Spleen (tissue), 11 donors: ENCODE results near the gene UPK1A. TPM values are rescaled to one million over a fixed set of nuclear protein-coding genes. Genes with fewer than 3 reads are reported as not detected.
A peak's percentile ranks its signal among the peaks of the same experiment; 100 is the strongest.
"Not testable (repeated sequence)": the region's sequence is repeated elsewhere in the genome, so short reads cannot be mapped to it uniquely, and the experiment has no call there.

Experiments
- DNase-seq: peaks from one replicate; pipeline ENCODE4 v3.0.0-alpha.2; 2020
- H3K27ac ChIP-seq, 8 donors: fragments of 200-600 bp; sonication (generic) in 7 of 8; 1 replicate in 4 of 8; 2 replicates in 4 of 8; pipeline versions ENCODE4 v1.5.0 to v1.8.0; 2016 to 2021; ENCODE audit warnings: inconsistent platforms in 4 of 8, mild to moderate bottlenecking in 4 of 8, moderate library complexity in 1 of 8
- H3K27me3 ChIP-seq, 7 donors: fragments of 200-600 bp; sonication (generic) in 6 of 7; replicated peaks in 1 of 7; 1 replicate in 4 of 7; 2 replicates in 3 of 7; pipeline versions ENCODE4 v1.5.0 to v1.8.0; 2016 to 2021; ENCODE audit warnings: inconsistent platforms in 3 of 7, mild to moderate bottlenecking in 1 of 7
- H3K36me3 ChIP-seq, 6 donors: fragments of 200-600 bp; sonication (generic) in 5 of 6; 1 replicate in 4 of 6; 2 replicates in 2 of 6; pipeline versions ENCODE4 v1.5.0 to v1.8.0; 2016 to 2021; ENCODE audit warnings: inconsistent platforms in 2 of 6
- H3K4me1 ChIP-seq, 6 donors: fragments of 200-600 bp; sonication (generic) in 5 of 6; 1 replicate in 3 of 6; 2 replicates in 3 of 6; pipeline versions ENCODE4 v1.5.0 to v1.8.0; 2016 to 2021; ENCODE audit warnings: inconsistent platforms in 3 of 6
- H3K4me3 ChIP-seq, 8 donors: fragments of 200-600 bp; sonication (generic) in 7 of 8; 1 replicate in 4 of 8; 2 replicates in 4 of 8; pipeline versions ENCODE4 v1.5.0 to v1.8.0; 2016 to 2021; ENCODE audit warnings: inconsistent platforms in 4 of 8, mild to moderate bottlenecking in 4 of 8, moderate library complexity in 2 of 8
- H3K9me3 ChIP-seq, 8 donors: fragments of 200-600 bp; sonication (generic) in 7 of 8; 1 replicate in 4 of 8; 2 replicates in 4 of 8; pipeline versions ENCODE4 v1.5.0 to v1.8.0; 2016 to 2021; ENCODE audit warnings: inconsistent platforms in 4 of 8
- CTCF ChIP-seq, 11 experiments: fragments of 200-600 bp in 7 of 11; fragments of 450-650 bp in 4 of 11; sonication (generic) in 4 of 11; IDR thresholded peaks in 8 of 11; conservative IDR thresholded peaks in 3 of 11; 1 replicate in 7 of 11; 2 replicates in 4 of 11; pipeline versions ENCODE4 v1.4.0 to v1.8.0; 2016 to 2021; ENCODE audit warnings: antibody characterized with exemption in 11 of 11, inconsistent platforms in 4 of 11, mild to moderate bottlenecking in 1 of 11
- POLR2A ChIP-seq, 3 donors: fragments of 450-650 bp; IDR thresholded peaks; one replicate each; pipeline ENCODE4 v1.5.1; 2017; ENCODE audit warnings: antibody characterized with exemption in 3 of 3, mild to moderate bottlenecking in 1 of 3
- POLR2AphosphoS5 ChIP-seq, 3 donors: sonication (generic); formaldehyde crosslinking; IDR thresholded peaks; one replicate each; pipeline ENCODE4 v1.5.1; 2017; ENCODE audit warnings: antibody characterized with exemption in 3 of 3
- WGBS, 5 donors: extraction: QIAGEN DNeasy Blood & Tissue Kit in 3 of 5; methylation state at CpG; one replicate each; pipeline versions ENCODE4 v1.1.5 to v1.1.7; 2013 to 2018; 5-methylcytosine and 5-hydroxymethylcytosine counted together
- intact Hi-C: fragments of 100-400 bp; cut with DNase I; formaldehyde crosslinking; loops from one replicate; pipeline ENCODE4 v1.15.0; 2023; ENCODE audit warnings: low total_unique reads
- polyA plus RNA-seq, 3 donors: library from polyadenylated mRNA; stranded (reverse); fragments of 200-250 nt; gene quantifications; one replicate each; pipeline ENCODE4 v1.2.1, GENCODE V29; 2013
- total RNA-seq, 7 donors: library from RNA; depleted of rRNA in 3 of 7; stranded (reverse); fragments of >200 nt in 3 of 7; fragmentation: NEBNext Ultra II Directional in 4 of 7; extraction: Animal tissue kit (Norgen Biotek cat#: 25700) in 4 of 7; gene quantifications; one replicate each; pipeline versions ENCODE4 v1.1.0 to v1.2.1, GENCODE V29; 2016 to 2021
- donor health status: healthy with polysubstance abuse.
- donor health status: DM: no; HTN: no; CAD: no; lungs with moderate emphysema.
- donor health status: DM: no; HTN: no; CAD: no.
- donor health status: Bipolar disorder and iron deficiency.
- donor health status: healthy.
- donor health status: DM: no; HTN: no; CAD: no.
- donor health status: DM: yes; HTN: yes; CAD: no.

UPK1A gene
- total and polyA plus RNA-seq, 10 donors, result 0.11 TPM; not detected in 9

- peak overlapping the region in 7 of 8 donors; percentile 61 to 95 (median 92) for H3K27ac ChIP-seq
- H3K27me3 ChIP-seq, result peaks cover 0 to 10% (median 0%) of the 10 kb centered on the region in 7 donors
- TF ChIP-seq POLR2AphosphoS5 (IDR thresholded peaks at IDR 0.05), result no peak
- no peak for TF ChIP-seq POLR2A (IDR thresholded peaks at IDR 0.05)
- no peak for TF ChIP-seq CTCF (IDR thresholded peaks at IDR 0.05 in 8 of 11, conservative IDR thresholded peaks at IDR 0.05 in 3 of 11)
- H3K36me3 ChIP-seq, result peaks cover 0 to 12% (median under 1%) of the 10 kb centered on the region in 6 donors
- no peak for DNase-seq
- peaks cover 15 to 87% (median 68%) of the 10 kb centered on the region in 6 donors for H3K4me1 ChIP-seq
- 79 to 85% (median 83%) methylated on average over 7 of the region's 7 CpGs for WGBS, 5 donors
- H3K9me3 ChIP-seq, result no peaks in the 10 kb centered on the region
- intact Hi-C loops, result no loop called here
- H3K4me3 ChIP-seq, result no peak overlapping the region
Measured at GRCh38 chr19:35645680-35646511, 20.4 kb upstream of the UPK1A start.

- intact Hi-C loops, result no loop called here
- Histone ChIP-seq H3K4me1 (peaks cover 10 to 75% (median 50%) of the 10 kb centered on the region in 6 donors), H3K27ac (peak within 1 kb of the TSS; percentile 56 to 93 (median 87)), H3K27me3 (no peaks in the 10 kb centered on the region), H3K36me3 (peaks cover 0 to 36% (median 24%) of the 10 kb centered on the region in 6 donors), H3K4me3 (peak within 1 kb of the TSS; percentile 64 to 84 (median 81)), H3K9me3 (no peaks in the 10 kb centered on the region)
- 0 to 1% (median 0%) methylated on average over 41 to 46 of the region's 46 CpGs for WGBS, 5 donors
- peak; percentile 83 to 94 (median 86) for TF ChIP-seq POLR2AphosphoS5 (IDR thresholded peaks at IDR 0.05)
- peak in 2 of 11 experiments; percentile 20 to 27 for TF ChIP-seq CTCF (IDR thresholded peaks at IDR 0.05 in 8 of 11, conservative IDR thresholded peaks at IDR 0.05 in 3 of 11)
- peak in 1 of 3 donors; percentile 53 for TF ChIP-seq POLR2A (IDR thresholded peaks at IDR 0.05)
- peak; percentile 97 for DNase-seq
Measured at GRCh38 chr19:35648017-35648961, 18.0 kb upstream of the UPK1A start, which contains the start of gene COX6B1. TSS of gene COX6B1 (plus strand) at chr19:35648323. CDS start at chr19:35651244, 2,921 bp downstream.

- Histone ChIP-seq H3K36me3 (peaks cover 2 to 59% (median 47%) of the 10 kb centered on the region in 6 donors), H3K27ac (no peak overlapping the region), H3K9me3 (no peaks in the 10 kb centered on the region), H3K4me1 (peaks cover 10 to 52% (median 32%) of the 10 kb centered on the region in 6 donors), H3K27me3 (no peaks in the 10 kb centered on the region), H3K4me3 (no peak overlapping the region)
- no peak for DNase-seq
- intact Hi-C loops, result no loop called here
- TF ChIP-seq POLR2A (IDR thresholded peaks at IDR 0.05) (no peak), CTCF (IDR thresholded peaks at IDR 0.05 in 8 of 11, conservative IDR thresholded peaks at IDR 0.05 in 3 of 11) (no peak), POLR2AphosphoS5 (IDR thresholded peaks at IDR 0.05) (no peak)
- 42 to 60% (median 51%) methylated on average over 9 of the region's 9 CpGs for WGBS, 5 donors
Measured at GRCh38 chr19:35650581-35650980, 15.7 kb upstream of the UPK1A start.

- H3K4me1 ChIP-seq, result peaks cover 2 to 21% (median 13%) of the 10 kb centered on the region in 6 donors
- intact Hi-C loops, DNase-seq, H3K9me3 ChIP-seq, H3K27me3 ChIP-seq, H3K27ac ChIP-seq, H3K4me3 ChIP-seq: not testable (repeated sequence)
- H3K36me3 ChIP-seq, result peaks cover 2 to 100% (median 88%) of the 10 kb centered on the region in 6 donors
- WGBS, 5 donors, result 87 to 99% (median 95%) methylated on average over 6 of the region's 6 CpGs
Measured at GRCh38 chr19:35654828-35655227, 11.5 kb upstream of the UPK1A start.
